HG02571 (cell line): ENCODE data around the gene MORN3.
"Not testable (repeated sequence)": the region's sequence is repeated elsewhere in the genome, so short reads cannot be mapped to it uniquely, and the experiment has no call there.

Experiments used
- ATAC-seq: cut with Tn5 transposase; IDR thresholded peaks from one replicate; pipeline ENCODE4 v1.9.1; 2021; ENCODE audit warnings: mild to moderate bottlenecking, moderate library complexity; ENCODE audit not compliant: unreplicated experiment

MORN3 gene

GRCh38 chr12:121693155-121693687 lies 23.8 kb upstream of the MORN3 start:
- ATAC-seq, result no peak

GRCh38 chr12:121692744-121693143 lies 23.3 kb upstream of the MORN3 start:
- ATAC-seq, result not testable (repeated sequence)

GRCh38 chr12:121689430-121689829 lies 20.0 kb upstream of the MORN3 start:
- ATAC-seq, result no peak

- no peak for ATAC-seq
These were observed 19.5 kb upstream of the MORN3 start for GRCh38 chr12:121688966-121689365.

GRCh38 chr12:121679661-121680197 lies 10.3 kb upstream of the MORN3 start:
- ATAC-seq, result not testable (repeated sequence)

- no peak for ATAC-seq
These were observed 9.4 kb upstream of the MORN3 start for GRCh38 chr12:121678716-121679300.

GRCh38 chr12:121678305-121678704 lies 8.9 kb upstream of the MORN3 start:
- no peak for ATAC-seq

- no peak for ATAC-seq
These were observed 6.7 kb upstream of the MORN3 start for GRCh38 chr12:121676190-121676589.

- ATAC-seq, result no peak
These were observed 3.6 kb upstream of the MORN3 start for GRCh38 chr12:121673013-121673511.

GRCh38 chr12:121668750-121669520 lies 519 bp downstream of the MORN3 start:
- ATAC-seq, result no peak

- not testable (repeated sequence) for ATAC-seq
These were observed 2.6 kb downstream of the MORN3 start for GRCh38 chr12:121666829-121667228.

GRCh38 chr12:121663610-121663929 lies 5.9 kb downstream of the MORN3 start:
- no peak for ATAC-seq

GRCh38 chr12:121661353-121662105 lies 7.9 kb downstream of the MORN3 start:
- ATAC-seq, result not testable (repeated sequence)

GRCh38 chr12:121657305-121658008 lies 12.0 kb downstream of the MORN3 start:
- ATAC-seq, result no peak

GRCh38 chr12:121656122-121656521 lies 13.3 kb downstream of the MORN3 start:
- no peak for ATAC-seq

- ATAC-seq, result no peak
These were observed 15.5 kb downstream of the MORN3 start for GRCh38 chr12:121653999-121654398.

- no peak for ATAC-seq
These were observed 16.5 kb downstream of the MORN3 start for GRCh38 chr12:121652767-121653497.

GRCh38 chr12:121651320-121651719 lies 18.1 kb downstream of the MORN3 start:
- ATAC-seq, result no peak

GRCh38 chr12:121649819-121650353 lies 19.6 kb downstream of the MORN3 start:
- ATAC-seq, result no peak

- no peak for ATAC-seq
These were observed 20.1 kb downstream of the MORN3 start for GRCh38 chr12:121649322-121649721.
